Measurements from ENCODE around the gene SPAG5. TPM values are rescaled to one million over a fixed set of nuclear protein-coding genes. Genes with fewer than 3 reads are reported as not detected.

The SPAG5 gene
- total RNA-seq, 4 donors from 2014 or later, result 8.9 to 21.5 (median 13.6) TPM

DNA sequence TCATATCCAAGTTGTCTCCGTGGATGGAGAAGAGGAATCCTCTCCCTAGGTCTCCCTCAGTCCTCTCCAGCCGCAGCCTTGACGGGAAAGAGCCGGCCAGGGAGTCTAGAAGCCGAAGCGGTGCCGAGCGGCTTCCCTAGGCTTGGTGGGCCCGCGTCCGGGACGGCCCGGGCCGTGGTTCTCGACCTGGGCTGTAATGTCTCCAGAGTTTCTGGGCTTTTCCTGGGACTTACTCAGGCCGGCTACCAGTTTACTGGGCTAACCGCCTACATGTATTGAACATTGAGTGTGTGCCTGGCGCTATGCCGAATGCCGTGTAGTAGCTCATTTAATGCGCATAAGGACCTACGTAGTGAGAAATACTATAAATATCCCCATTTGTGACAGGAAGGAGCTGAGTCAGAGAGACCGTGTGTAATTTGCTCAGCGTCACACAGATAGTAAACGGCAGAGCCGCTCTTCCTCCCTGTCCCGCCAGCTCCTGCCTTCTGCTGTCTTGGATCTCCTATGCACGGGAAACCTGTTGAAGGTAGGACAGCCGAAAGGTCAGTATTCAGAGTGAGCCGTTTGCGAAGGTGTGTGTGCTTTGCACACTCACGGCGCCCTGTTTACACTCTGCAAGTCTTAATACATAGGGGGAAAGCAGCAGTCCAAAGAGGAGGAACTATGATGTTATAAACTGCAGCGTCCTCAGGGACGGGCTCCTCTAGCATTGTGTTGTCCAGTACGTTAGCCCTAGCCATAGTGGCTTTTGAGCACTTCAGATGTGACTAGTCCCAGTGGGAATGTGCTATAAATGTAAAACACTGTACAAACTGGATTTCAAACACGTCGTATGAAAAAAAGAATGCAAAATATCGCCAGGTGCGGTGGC, 723 bp upstream of the SPAG5 start:
- DNase-seq, result peak; percentile 76
- no peaks in the 10 kb centered on the region for H3K27me3 ChIP-seq
- intact Hi-C loops (cut with DNase I; ENCODE audit: low total_unique reads), result loop anchor here (10.0 kb wide), 1 partner anchor 55 kb away; no protein-coding TSS in a partner anchor
- no peaks in the 10 kb centered on the region for H3K36me3 ChIP-seq
- H3K4me1 ChIP-seq, result peaks cover 0 to 20% (median 18%) of the 10 kb centered on the region in 4 donors
- H3K4me3 ChIP-seq, result peak overlapping the region; percentile 43 to 63 (median 52)
- in situ Hi-C loops (cut with MboI; ENCODE audit: low pct_ligation_motif_present in 1 of 4, low pct_unique_long_range_greater_than_20kb in 1 of 4, low sequenced_read_pairs in 3 of 4), result no loop called here
- TF ChIP-seq, protein P1, sequence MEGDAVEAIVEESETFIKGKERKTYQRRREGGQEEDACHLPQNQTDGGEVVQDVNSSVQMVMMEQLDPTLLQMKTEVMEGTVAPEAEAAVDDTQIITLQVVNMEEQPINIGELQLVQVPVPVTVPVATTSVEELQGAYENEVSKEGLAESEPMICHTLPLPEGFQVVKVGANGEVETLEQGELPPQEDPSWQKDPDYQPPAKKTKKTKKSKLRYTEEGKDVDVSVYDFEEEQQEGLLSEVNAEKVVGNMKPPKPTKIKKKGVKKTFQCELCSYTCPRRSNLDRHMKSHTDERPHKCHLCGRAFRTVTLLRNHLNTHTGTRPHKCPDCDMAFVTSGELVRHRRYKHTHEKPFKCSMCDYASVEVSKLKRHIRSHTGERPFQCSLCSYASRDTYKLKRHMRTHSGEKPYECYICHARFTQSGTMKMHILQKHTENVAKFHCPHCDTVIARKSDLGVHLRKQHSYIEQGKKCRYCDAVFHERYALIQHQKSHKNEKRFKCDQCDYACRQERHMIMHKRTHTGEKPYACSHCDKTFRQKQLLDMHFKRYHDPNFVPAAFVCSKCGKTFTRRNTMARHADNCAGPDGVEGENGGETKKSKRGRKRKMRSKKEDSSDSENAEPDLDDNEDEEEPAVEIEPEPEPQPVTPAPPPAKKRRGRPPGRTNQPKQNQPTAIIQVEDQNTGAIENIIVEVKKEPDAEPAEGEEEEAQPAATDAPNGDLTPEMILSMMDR (IDR thresholded peaks at IDR 0.05), result no peak
- TF ChIP-seq POLR2AphosphoS5 (IDR thresholded peaks at IDR 0.05) (peak in 2 of 3 donors; percentile 43 to 45), POLR2A (IDR thresholded peaks at IDR 0.05) (peak; percentile 63), EP300 (IDR thresholded peaks at IDR 0.05; ENCODE audit: low read depth) (no peak)
- 8% methylated on average over 25 of the region's 40 CpGs; no CpG with 5 or more reads in 1 of the 2 donors for WGBS, 2 donors (ENCODE audit: low coverage in 1 of 2)
- peak overlapping the region; percentile 95 to 96 (median 96) for H3K27ac ChIP-seq
- no peaks in the 10 kb centered on the region for H3K9me3 ChIP-seq

DNA sequence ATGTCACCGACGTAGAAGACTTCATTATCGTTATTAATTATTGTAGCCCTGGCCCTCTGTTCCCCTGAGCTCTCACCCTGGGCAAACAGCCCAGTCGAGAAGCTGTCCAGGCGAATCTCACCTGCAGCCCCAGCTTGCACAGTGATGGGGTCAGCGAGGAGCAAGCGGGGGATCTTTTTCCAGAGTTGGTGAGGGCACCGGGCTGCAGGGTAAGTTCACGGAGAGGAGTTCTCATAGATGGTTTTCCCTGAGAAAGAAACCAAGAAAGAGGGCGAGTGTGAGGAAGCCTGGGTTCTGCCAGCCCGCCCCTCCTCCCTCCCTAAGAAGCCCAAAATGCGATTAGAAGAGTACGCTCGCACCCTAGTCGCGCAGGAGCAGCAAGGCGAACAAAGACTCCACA, 436 bp downstream of the SPAG5 start:
- 2% methylated on average over 17 of the region's 17 CpGs; no CpG with 5 or more reads in 1 of the 2 donors for WGBS, 2 donors (ENCODE audit: low coverage in 1 of 2)
- intact Hi-C loops (cut with DNase I; ENCODE audit: low total_unique reads) (no loop called here), in situ Hi-C loops (cut with MboI; ENCODE audit: low pct_ligation_motif_present in 1 of 4, low pct_unique_long_range_greater_than_20kb in 1 of 4, low sequenced_read_pairs in 3 of 4) (no loop called here)
- DNase-seq, result no peak
- Histone ChIP-seq H3K27ac (peak overlapping the region; percentile 95 to 96 (median 96)), H3K9me3 (no peaks in the 10 kb centered on the region), H3K4me3 (peak overlapping the region; percentile 22 to 63 (median 52)), H3K27me3 (no peaks in the 10 kb centered on the region), H3K4me1 (peaks cover 0 to 20% (median 18%) of the 10 kb centered on the region in 4 donors), H3K36me3 (no peaks in the 10 kb centered on the region)
- TF ChIP-seq, protein P1 (IDR thresholded peaks at IDR 0.05), result no peak
- no peak for TF ChIP-seq POLR2A (IDR thresholded peaks at IDR 0.05)
- TF ChIP-seq POLR2AphosphoS5 (IDR thresholded peaks at IDR 0.05), result no peak
- no peak for TF ChIP-seq EP300 (IDR thresholded peaks at IDR 0.05; ENCODE audit: low read depth)

DNA sequence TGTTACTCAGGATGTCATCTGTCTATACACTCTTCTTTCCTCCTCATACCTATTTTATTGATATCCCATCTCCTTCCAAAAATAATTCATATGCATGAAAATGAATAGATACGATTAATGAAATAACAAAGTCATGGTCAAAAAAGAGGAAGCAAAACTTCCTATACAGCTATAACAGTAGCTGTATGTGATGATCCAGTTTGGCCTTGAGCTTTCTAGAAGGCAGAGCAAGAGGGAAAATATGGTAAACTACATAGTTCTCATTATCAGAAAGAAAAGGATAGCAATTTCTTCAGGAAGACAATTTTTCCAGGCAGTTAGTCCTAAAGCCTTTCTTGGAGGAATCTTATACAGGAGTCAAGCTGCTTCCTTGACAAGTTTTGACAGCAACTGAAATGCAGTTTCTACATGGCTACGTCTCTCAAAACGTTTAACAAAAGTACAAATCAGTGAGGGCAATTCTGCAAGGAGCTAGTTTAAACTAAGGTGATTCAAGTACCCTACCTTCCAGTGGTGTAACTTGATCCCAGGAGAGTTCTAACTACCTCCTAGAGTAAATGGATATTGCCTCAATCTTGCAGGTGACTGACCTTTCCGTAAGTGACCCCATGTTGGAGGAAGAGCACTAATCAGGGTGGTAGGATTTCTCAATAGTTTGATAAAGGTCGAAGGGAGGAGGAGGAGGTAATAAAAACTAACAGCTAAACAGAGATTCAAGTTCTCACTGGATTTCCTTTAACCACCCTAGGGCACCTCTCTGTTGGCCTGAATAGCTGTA, 1.0 kb downstream of the SPAG5 start:
- in situ Hi-C loops (cut with MboI; ENCODE audit: low pct_ligation_motif_present in 1 of 4, low pct_unique_long_range_greater_than_20kb in 1 of 4, low sequenced_read_pairs in 3 of 4), result no loop called here
- H3K27ac ChIP-seq, result peak overlapping the region in 2 of 4 donors; percentile 96

More for the DNA sequence above, 1.0 kb downstream of the SPAG5 start:
- Histone ChIP-seq H3K36me3 (no peaks in the 10 kb centered on the region), H3K27me3 (no peaks in the 10 kb centered on the region), H3K4me3 (peak overlapping the region in 2 of 4 donors; percentile 55 to 63), H3K9me3 (no peaks in the 10 kb centered on the region), H3K4me1 (peaks cover 0 to 20% (median 18%) of the 10 kb centered on the region in 4 donors)
- 26 to 29% methylated on average over 3 to 5 of the region's 5 CpGs for WGBS, 2 donors (ENCODE audit: low coverage in 1 of 2)
- TF ChIP-seq EP300 (IDR thresholded peaks at IDR 0.05; ENCODE audit: low read depth), result no peak
- no peak for TF ChIP-seq POLR2AphosphoS5 (IDR thresholded peaks at IDR 0.05)
- TF ChIP-seq, protein P1 (IDR thresholded peaks at IDR 0.05), result no peak
- no peak for TF ChIP-seq POLR2A (IDR thresholded peaks at IDR 0.05)
- intact Hi-C loops (cut with DNase I; ENCODE audit: low total_unique reads), result no loop called here
- DNase-seq, result no peak
